ENCODE measurements around the gene CLEC16A. TPM values are rescaled to one million over a fixed set of nuclear protein-coding genes. Genes with fewer than 3 reads are reported as not detected.
"Not testable (repeated sequence)": the region's sequence is repeated elsewhere in the genome, so short reads cannot be mapped to it uniquely, and the experiment has no call there.

The CLEC16A gene
- total RNA-seq, 4 donors from 2014 or later: 20.3 to 25.7 (median 25.1) TPM

DNA sequence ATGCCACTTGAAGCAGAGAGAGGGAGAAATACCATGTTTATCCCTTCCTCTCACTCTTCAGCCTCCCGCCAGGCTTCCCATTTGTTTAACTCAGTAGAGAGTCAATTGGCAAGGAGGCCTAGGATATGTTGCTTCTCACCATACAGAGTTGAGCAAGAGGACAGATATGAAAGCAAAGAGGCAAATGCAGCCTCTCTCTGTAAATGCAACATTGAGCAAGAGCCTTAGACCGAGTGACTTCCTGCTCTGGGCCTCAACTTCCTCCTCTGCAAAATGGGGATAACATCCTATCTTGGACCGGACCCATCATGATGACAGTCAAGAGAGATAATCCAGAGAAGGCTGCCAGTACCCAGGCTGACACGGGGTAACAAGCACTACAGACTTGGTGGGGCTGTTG lies 274.8 kb downstream of the CLEC16A start:
- WGBS, 2 donors: 70 to 75% methylated on average over 4 of the region's 4 CpGs
- Histone ChIP-seq H3K9me3 (peaks cover 0 to 35% (median 19%) of the 10 kb centered on the region in 3 donors), H3K4me1 (peaks cover 3 to 10% (median 3%) of the 10 kb centered on the region in 3 donors), H3K27ac (no peak overlapping the region), H3K36me3 (no peaks in the 10 kb centered on the region), H3K4me3 (no peak overlapping the region), H3K27me3 (no peaks in the 10 kb centered on the region)
- DNase-seq: no peak
- no peak for TF ChIP-seq POLR2A (IDR thresholded peaks at IDR 0.05)
- TF ChIP-seq, protein P1, sequence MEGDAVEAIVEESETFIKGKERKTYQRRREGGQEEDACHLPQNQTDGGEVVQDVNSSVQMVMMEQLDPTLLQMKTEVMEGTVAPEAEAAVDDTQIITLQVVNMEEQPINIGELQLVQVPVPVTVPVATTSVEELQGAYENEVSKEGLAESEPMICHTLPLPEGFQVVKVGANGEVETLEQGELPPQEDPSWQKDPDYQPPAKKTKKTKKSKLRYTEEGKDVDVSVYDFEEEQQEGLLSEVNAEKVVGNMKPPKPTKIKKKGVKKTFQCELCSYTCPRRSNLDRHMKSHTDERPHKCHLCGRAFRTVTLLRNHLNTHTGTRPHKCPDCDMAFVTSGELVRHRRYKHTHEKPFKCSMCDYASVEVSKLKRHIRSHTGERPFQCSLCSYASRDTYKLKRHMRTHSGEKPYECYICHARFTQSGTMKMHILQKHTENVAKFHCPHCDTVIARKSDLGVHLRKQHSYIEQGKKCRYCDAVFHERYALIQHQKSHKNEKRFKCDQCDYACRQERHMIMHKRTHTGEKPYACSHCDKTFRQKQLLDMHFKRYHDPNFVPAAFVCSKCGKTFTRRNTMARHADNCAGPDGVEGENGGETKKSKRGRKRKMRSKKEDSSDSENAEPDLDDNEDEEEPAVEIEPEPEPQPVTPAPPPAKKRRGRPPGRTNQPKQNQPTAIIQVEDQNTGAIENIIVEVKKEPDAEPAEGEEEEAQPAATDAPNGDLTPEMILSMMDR (IDR thresholded peaks at IDR 0.05): no peak
- intact Hi-C loops (cut with DNase I): no loop called here

GRCh38 chr16:11220507-11220906 lies 276.1 kb downstream of the CLEC16A start:
- H3K27me3 ChIP-seq; H3K4me3 ChIP-seq; H3K27ac ChIP-seq; DNase-seq; H3K36me3 ChIP-seq; intact Hi-C loops (cut with DNase I): not testable (repeated sequence)
- WGBS, 2 donors: 56% methylated on average over 2 of the region's 2 CpGs
- H3K4me1 ChIP-seq: peaks cover 3 to 24% (median 7%) of the 10 kb centered on the region in 3 donors
- peaks cover 0 to 32% (median 19%) of the 10 kb centered on the region in 3 donors for H3K9me3 ChIP-seq

GRCh38 chr16:11224096-11224893 lies 279.9 kb downstream of the CLEC16A start:
- H3K9me3 ChIP-seq: no peaks in the 10 kb centered on the region
- WGBS, 2 donors: 56 to 71% methylated on average over 13 to 14 of the region's 24 CpGs
- peak overlapping the region in 1 of 4 donors; percentile 6 for H3K4me3 ChIP-seq
- peak overlapping the region; percentile 57 to 84 (median 71) for H3K27ac ChIP-seq
- TF ChIP-seq POLR2A (IDR thresholded peaks at IDR 0.05): peak in 1 of 4 donors; percentile 59
- TF ChIP-seq, protein P1 (IDR thresholded peaks at IDR 0.05): no peak
- no peaks in the 10 kb centered on the region for H3K36me3 ChIP-seq
- intact Hi-C loops (cut with DNase I): no loop called here
- H3K27me3 ChIP-seq: peaks cover 0 to 13% (median 0%) of the 10 kb centered on the region in 4 donors
- DNase-seq: peak; percentile 47
- H3K4me1 ChIP-seq: peaks cover 3 to 31% (median 7%) of the 10 kb centered on the region in 3 donors

GRCh38 chr16:11224894-11225676 lies 280.7 kb downstream of the CLEC16A start:
- peak overlapping the region in 1 of 4 donors; percentile 39 for H3K4me3 ChIP-seq
- DNase-seq: peak; percentile 41
- H3K36me3 ChIP-seq: no peaks in the 10 kb centered on the region

More at GRCh38 chr16:11224894-11225676, 280.7 kb downstream of the CLEC16A start:
- H3K27ac ChIP-seq: peak overlapping the region; percentile 57 to 84 (median 71)
- intact Hi-C loops (cut with DNase I): no loop called here
- H3K9me3 ChIP-seq: no peaks in the 10 kb centered on the region
- peaks cover 0 to 13% (median 0%) of the 10 kb centered on the region in 4 donors for H3K27me3 ChIP-seq
- 66 to 69% methylated on average over 11 to 17 of the region's 21 CpGs for WGBS, 2 donors
- no peak for TF ChIP-seq POLR2A (IDR thresholded peaks at IDR 0.05)
- TF ChIP-seq, protein P1 (IDR thresholded peaks at IDR 0.05): no peak
- peaks cover 3 to 39% (median 11%) of the 10 kb centered on the region in 3 donors for H3K4me1 ChIP-seq
